ENCODE measurements around the gene MAPK8.

MAPK8 gene

DNA sequence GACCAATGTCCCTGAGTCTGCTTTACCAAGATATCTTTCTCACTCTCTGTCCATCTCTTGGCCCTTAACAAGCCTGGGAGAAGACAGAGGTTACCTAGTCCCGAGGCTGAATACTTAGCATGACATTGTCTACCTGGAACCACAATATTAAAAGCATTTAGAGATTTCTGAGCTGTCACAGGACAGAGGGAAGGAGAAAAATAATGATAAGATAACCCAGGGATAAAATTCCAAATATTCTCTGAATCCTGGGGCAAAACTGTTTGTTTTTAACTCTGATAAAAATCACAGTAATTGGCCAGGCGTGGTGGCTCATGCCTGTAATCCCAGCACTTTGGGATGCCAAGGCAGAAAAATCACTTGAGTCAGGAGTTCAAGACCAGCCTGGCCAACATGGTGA lies 12.0 kb upstream of the MAPK8 start:
- no peak for DNase-seq

DNA sequence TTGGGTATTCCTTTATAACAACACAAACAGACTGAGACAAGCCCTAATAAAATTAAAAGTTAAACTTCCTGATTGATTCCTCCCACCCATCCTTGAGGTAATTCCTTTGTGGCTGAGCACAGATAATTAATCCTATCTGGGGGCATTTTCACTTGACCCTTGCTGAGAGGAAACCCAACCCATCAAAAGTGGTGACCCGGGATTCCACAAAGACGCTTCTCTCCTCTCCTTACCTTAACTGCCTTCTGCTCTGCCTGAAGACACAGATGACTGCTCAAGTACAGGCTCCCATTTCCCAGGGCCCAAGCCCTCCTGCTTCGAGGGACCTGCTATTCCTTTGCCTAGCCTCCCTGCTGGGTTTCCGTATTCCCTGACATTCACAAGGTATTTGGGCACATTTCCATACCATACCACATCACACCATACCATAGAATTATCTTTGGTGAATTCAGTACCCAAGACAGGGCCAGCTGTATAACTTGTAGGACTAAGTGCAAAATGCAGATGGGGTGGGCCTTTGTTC lies 9.8 kb upstream of the MAPK8 start:
- no peak for DNase-seq

DNA sequence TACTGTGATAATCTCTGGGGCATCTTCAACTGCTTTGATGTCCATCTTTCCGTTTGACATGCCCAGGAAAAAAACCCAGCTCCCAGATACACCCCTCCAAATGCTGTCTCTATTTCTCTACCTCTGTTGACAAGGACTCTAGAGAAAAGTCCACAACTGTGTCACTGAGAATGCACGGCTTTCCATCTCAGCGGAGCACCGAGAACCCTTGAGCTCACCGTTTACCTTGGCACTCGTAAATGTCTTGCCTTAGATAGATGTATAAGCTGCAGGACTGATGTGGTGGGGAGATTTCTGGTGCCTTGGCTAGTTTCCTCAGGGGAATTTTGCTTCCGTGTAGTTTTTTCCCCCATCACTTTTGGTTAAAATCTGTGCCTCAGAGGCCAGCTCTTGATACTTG lies 7.4 kb upstream of the MAPK8 start:
- DNase-seq = no peak

DNA sequence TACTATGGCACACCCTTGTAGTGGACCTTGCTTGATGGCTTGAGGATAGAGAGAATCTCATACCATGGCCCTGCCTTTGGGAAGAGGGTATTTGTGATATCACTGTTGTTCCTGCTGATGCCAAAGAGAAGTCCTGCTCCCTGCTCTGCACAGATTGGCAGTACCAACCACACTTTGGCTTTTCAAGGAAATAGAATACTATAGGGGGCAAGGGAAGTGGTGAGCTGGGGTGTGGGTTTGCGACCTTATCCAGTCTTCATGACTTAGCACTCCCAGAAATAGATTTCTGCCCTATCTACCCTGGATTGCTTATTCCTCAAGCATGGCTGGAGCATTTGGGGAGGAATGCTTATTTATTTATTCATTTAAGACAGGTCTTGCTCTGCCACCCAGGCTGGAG lies 6.8 kb upstream of the MAPK8 start:
- no peak for DNase-seq

DNA sequence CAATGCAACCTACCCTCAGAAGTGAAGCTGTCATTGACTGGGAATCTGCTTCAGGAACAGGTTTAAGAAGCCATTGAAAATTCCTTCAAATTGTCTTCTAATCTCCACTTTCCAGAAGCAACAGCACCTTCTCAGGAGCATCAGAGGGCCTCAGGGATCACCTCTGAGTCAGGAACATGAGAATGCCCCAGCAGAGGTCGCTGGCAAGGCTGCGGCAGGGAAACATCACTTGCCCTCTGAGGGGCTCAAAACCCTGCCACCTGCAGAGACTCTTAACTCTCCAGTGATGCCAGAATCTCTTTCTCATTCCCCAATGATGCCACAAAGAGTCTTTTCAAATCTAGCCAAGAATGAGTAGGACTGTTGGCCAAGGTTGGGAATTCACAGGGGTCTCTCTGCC lies 5.9 kb upstream of the MAPK8 start:
- DNase-seq = no peak

DNA sequence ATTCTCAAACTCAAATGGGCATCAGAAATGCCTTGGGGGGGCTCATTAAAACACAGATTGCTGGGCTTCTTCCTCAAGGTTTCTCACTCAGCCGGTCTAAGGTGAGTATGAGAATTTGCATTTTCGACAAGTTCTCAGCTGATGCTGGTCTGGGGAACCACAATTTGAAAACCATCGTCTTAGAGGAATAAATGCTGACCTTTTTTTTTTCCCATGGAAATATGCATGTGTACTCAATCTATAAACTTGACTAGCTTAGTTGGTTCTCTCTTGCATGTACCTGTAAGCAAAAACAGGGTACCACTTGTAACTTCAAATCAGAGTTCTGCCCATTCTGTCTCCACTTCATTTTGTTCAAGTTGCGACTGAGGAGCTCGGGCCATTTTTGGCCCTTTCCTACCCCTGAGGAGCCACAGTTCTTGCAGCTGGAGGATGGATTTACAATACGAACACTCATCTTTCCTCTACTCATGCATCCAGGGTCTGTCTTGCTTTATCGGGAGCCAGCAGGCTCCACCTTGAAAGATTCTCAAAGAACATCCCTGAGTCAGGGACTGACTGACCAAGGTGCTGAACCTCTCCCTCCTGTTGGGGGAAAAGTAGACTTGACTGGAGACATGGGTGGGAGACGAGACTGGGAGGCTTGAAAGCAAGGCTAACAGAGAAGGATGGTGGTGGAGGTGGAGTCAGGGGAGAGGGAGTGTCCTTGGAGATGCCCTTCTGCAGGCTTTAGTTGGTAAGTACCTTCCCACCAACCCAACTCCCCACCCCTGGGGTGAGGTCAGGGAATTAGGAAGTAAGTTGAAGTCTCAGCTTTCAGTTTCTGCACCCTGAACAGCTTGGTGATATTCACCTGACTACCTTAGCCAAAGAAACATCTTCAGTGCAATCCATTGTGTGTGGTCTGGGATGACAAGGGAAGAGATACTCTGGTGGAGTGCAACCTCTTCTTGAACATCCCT lies 3.7 kb upstream of the MAPK8 start:
- no peak for DNase-seq

DNA sequence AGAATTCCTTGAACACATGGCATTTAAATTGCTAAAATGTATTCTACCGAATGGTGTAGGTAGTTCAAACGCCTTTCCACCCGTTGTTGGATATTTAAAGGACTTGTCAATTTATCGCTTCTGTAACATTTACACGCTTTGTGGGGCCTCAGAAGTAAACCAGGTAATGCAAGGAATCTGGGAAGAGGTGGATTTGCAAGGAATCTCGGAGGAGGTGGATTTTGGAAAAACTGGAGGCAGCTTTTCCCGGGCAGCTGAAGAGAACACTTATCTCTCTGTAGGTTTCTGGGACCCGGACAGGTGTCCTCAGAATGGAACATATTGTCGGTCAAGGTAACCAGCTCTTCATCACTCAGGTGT lies 592 bp upstream of the MAPK8 start:
- no peak for DNase-seq

DNA sequence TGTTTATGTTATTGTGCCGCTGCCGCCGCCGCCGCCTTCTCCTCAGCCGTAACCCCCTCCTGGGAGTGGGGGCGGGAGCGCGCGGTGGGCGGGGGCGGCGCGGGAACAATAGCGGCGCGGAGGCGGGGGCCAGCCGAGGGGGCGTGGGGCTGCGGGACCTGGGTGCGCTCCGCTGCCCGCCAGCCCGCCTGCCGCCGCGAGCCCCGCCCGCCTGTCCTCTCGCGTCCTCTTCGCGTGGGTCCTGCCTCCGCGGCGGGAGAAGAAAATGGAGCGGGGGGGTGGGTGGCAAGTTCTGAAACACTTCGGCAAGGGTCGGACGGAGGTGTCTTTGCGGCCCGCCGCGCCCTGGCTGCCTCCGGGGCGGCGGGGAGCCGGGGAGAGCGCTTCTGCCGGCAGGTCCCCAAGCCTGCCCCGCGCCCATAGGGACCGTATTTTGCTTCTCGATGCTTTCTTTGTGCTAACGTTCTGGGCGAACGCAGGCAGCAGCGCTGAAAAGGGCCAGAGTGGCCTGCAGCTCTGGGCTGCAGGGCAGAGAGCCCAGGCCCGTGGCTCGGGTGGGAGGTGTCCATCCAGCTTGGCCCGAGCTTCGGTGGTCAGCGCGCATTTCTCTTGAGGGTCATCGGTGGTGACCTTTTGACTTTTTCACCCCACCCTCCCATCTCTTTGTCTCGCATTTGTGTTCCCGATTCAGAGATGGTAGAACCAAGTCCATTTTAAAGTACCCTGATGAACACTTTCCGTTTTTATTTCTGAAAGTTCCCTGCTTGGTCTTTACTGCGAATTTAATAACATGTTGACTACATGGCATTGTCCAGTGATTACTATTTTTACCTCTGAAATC lies 613 bp downstream of the MAPK8 start:
- no peak for DNase-seq

DNA sequence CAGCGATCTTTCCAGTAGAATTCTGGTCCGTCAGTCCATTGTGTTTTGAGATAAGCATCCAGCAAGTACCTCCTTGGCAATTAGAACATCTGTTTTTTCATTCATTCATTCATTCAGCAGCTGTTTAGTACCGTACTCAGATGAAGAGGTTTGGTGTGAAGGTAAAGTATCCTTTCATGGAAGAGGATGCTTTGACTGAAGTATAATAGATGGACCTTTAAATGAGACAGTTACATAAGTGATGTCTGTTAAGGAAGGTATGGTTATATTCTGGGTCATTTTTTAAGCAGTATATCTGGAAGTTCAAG lies 1.2 kb downstream of the MAPK8 start:
- DNase-seq = no peak

DNA sequence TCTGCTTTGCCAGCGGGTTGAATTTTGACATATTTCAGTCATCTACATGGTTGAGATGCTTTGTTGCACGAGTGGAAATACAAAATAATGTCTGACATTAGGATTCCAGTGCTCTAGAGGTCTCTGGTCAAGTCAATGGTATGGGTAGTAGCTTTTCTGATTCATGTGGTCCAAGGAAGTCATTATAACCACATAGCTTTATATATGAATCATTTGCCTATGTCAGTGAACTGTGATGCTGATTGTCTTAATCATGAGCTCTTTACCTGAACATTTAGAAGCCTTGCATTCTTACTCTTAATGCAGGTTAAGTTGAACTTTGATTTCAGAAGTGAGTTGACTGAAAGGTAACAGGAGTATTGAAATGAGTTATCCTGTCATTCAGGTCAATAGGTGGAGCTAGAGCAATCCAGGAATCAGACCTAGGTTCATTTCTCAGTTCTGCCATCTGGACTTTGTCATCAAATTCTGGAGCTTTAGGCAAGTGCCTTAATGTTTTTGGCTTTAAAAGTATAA lies 3.3 kb downstream of the MAPK8 start:
- DNase-seq = no peak

DNA sequence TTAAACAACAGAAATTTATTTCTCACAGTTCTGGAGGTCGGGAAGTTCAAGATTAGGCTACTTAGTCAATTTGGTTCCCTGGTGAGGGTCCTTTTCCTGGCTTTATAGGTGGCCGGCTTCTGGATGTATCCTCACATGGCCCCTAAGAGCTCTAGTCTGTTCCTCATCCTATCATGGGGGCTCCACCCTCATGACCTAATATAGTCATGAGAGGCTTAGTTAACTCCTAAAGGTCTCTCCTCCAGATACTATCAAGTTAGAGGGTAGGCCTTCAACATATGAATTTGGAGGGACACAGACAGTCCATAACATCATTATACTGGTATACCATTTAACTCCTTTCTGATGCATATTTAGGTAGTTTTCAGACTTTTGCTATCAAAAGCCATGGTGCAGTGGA lies 7.6 kb downstream of the MAPK8 start:
- DNase-seq = no peak

DNA sequence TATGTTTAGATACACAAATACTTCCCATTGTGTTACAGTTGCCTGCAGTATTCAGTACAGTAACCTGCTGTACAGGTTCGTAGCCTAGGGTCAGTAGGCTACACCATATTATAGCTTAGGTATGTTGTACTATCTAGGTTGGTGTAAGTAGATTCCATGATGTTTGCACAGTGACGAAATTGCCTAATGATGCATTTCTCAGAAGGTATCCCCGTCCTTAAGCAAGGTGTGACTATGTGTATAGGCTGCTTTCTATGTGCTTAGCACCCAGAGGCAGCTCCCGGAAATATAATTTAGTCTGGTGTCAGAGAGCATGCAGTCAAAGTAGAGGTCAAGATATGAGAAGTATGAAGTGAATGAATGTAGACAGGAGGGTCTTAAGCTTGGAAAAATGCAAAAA lies 9.8 kb downstream of the MAPK8 start:
- no peak for DNase-seq

DNA sequence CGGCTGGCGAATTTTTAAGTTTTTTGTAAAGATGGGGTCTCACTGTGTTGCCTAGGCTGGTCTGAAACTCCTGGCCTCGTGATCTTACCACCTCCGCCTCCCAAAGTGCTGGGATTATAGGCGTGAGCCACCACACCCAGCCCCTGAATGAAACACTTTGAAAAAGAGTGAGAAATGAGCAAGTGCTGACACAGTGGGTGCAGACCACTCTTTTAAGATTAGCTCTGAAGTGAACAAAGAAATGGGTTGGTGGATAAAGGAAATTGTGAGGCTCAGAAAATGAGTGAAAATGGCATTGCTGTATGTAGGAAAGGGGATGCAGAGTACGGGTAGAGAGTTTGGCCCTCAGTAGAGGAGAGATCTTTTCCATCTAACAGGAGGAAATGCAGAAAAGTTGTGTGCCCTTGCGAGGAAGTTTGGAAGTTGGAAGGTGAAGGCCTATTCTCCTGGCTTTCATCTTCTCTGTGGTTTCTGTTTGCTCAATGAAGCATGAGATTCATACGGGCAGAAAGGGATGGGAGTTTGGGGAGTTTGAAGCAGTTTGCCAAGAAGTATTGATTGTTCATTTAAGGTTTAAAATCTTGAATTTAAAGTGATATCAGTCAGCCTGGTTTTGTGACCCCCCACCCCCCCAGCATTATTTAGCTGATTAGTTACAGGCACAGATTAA lies 11.0 kb downstream of the MAPK8 start:
- no peak for DNase-seq

DNA sequence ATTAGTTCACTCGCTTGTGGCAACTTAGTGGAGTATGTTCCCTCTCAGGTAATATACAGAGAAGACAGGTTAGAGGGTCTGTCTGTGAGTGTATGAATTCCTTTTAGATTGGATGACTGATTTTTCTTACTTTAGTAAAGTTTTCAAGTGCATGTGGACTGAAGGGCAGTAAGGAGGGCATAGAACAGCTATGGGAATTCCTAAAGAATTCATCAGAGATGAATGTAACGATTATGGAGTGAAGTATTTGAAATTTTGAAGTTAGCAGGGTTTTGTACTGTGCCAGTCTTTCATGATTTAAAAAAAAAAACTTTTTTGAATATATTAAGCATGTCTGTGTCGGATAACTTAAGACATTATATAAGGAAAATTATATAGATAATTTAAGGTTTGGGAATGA lies 15.5 kb downstream of the MAPK8 start:
- DNase-seq = no peak

DNA sequence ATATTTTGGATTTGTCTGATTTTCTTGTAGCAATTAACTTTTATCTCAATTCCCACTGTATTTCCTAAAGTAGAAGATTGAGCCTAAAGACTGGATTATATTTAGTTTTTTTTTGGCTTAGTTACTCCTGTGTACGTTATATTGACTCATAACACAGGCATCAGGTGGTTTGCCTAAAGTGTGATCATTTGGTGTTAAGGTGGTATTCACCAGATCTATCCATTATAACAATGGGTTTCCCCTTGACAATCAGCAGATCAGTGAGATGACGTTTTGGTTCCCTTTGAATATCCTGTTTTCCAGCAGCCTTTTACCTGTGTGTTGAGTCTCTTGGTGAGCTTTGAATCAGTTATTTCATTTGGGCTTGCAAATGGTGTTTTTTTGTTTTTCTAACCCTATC lies 18.1 kb downstream of the MAPK8 start:
- no peak for DNase-seq

DNA sequence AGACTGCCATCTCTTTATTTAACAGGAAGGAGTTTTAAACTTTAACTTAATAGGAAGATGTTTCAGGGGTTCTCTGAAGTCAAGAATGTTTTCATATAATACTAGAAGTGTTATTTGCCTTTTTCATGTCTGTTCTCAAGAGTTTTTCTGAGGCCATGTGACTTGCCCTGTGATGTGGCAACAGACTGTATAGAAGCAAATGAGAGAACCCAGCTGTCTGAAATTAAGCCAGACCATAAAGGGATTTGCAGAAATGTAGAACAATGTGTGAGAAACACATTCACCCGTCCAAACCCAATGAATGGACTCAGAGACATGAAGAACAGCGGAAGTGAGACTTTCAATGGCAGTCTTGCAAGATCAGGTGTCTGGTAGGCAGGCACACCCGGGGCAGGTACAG lies 23.8 kb downstream of the MAPK8 start:
- DNase-seq = peak; percentile 20

DNA sequence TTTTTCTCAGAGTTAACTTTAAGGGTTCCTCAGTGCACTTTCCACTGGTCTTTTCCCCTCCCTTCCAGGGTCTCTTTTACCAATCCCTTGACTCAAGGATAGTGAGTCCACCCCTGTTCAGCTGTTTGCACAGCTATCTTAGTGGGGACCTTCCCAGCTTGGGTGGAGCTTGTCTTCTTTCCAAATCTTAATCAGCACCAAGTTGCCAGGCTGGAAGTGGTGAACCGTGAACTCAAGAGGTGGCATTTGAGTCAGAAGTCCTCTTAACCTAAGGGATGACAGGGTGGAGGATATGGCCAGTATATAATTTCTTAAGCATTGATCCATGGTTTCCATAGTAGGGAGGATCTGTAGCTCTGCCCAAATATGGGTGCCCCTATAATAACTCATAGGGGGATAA lies 25.0 kb downstream of the MAPK8 start:
- no peak for DNase-seq

DNA sequence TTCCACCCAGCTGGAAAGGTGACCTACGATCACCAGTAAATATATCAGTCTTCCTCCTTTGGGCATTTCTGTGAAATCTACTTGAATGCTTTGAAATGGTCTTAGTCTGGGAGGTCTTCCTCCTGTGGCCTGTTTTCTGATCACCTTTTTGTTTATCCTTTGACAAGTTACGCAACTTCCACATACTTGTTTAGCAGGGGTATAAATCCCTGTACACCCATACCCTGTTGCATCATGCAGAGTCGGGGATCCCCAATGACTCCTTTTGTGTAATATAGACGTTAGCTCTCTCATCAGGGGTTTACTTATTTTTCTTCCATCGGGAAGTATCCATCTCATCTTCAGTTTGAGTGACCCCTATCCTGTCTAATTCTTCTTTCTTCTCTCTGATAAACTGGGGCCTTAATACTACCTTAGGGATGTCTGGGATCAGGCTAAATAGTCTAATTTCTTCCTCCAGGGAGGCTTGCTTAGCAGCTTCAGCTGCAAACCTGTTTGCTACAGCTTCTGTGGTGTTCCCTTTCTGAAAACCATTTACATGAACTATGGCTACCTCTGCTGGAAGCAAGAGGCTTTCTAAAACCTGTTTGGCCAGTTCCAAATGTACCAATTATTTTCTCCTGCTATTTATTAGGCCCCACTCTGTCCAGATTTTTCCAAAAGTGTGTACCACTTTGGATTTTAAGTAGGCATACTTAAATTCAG lies 25.8 kb downstream of the MAPK8 start:
- DNase-seq = no peak

DNA sequence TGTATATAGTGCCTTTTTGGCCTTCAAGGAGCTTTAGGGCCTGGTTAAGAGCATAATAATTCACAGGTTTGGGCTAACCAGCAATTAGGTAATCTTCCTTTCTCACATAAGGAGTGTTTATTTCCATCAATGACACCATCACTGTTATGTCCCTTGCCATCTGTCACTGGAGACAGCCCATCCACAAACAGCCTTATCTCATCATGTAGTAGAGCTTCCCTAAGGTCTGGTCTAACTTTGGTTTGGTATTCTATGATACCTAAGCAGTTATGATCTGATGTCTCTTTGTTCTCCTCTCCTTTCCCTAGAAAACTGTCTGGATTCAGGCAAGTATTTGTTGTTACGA lies 26.4 kb downstream of the MAPK8 start:
- DNase-seq = no peak

DNA sequence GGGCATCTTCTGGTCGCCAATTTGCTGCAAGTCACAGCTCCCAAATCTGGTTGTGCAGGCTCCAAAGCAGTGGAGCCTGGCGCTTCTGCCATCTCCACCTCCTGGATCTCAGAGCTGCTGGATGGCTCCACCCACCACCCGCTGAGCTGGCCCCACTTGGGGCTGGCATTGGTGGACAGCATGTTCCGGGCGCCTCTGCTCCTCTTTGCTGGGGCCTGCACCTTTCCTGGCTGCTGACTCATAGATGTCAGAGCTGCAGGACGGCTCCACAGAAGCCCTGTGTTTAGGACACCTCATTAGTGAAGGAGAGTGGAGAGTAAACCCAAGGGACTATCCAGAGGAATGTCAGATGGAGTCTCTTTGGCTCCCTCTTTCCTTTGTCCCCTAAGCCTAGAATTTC lies 27.4 kb downstream of the MAPK8 start:
- DNase-seq = no peak

DNA sequence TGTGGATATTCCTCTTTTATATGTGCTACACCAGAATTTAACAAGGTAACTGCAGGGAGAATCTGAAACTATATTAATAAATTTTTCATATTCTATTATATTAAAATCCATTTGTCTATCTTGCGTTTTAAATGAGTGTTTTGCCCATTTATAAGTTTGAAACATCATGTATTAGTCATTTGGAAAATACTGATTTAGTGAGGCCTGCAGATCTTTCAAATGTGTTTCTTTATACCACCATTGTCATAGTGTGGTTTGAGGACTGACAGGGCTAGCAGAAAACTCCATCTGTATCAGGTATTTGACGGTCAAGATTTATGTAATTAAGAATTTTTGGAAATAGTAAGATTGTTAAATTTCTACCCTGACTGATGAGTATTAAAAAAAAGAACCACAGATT lies 29.3 kb downstream of the MAPK8 start:
- DNase-seq = no peak

DNA sequence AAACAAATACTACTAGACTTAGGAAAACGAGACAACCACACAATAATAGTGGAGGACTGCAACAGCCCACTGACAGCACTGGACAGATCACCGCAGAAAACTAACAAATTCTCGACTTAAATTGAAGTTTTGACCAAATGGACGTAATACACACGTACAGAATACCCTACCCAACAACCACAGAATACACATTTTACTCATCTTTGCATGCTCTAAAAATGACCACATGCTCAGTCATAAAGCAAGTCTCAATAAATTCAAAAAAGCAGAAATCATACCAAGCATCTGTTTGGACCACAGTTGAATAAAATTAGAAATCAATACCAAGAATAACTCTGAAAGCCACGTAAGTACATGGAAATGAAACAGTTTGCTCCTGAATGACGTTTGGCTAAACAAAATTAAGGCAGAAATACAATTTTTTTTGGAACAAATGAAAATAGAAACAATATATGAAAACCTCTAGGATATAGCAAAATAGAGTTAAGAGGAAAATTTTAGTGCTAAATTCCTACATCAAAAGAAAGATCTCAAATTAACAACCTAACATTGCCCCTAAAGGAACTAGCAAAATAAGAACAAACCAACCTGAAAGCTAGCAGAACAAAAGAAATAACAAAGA lies 30.6 kb downstream of the MAPK8 start:
- DNase-seq = peak; percentile 13

Data from MV-4-11 (cell line).